ENCODE data around the gene SYPL1. TPM values are rescaled to one million over a fixed set of nuclear protein-coding genes. Genes with fewer than 3 reads are reported as not detected.
A peak's percentile ranks its signal among the peaks of the same experiment; 100 is the strongest.

Gene SYPL1
- polyA plus RNA-seq, 1 of the 3 experiments (the other 2 are of a cell fraction): 72.4 TPM

- H3K36me3 ChIP-seq (replicated peaks in 1 of 2; ENCODE audit: control insufficient read depth in 1 of 2, insufficient read depth in 2 of 2, low read length in 1 of 2): no peaks in the 10 kb centered on the region
- TF ChIP-seq REST (IDR thresholded peaks at IDR 0.05; ENCODE audit: low read depth, low read length): peak; percentile 89
- no peak for TF ChIP-seq ELF1 (IDR thresholded peaks at IDR 0.05)
- TF ChIP-seq RCOR1 (IDR thresholded peaks at IDR 0.05; ENCODE audit: low read length): 0 out of 2 replicates have a peak, but pooled peaks have one; percentile 8
- H4K20me1 ChIP-seq (ENCODE audit: insufficient read depth): no peaks in the 10 kb centered on the region
- no peaks in the 10 kb centered on the region for H3K27me3 ChIP-seq (ENCODE audit: insufficient read depth)
- no peak overlapping the region for H3K27ac ChIP-seq (ENCODE audit: low read depth in 2 of 2, low read length in 1 of 2)
- 78% methylated on average over 4 of the region's 5 CpGs for WGBS (ENCODE audit: low lambda C conversion rate)
- ChIA-PET POLR2A (no interaction called here), CTCF (interaction anchor here (2.2 to 14.1 kb wide), 2 partner anchors 11 to 108 kb away, joined by 9 to 593 read pairs; no protein-coding TSS in a partner anchor)
- H3K4me2 ChIP-seq: no peak overlapping the region
- no peak overlapping the region for H2AFZ ChIP-seq (ENCODE audit: low read depth)
- no peaks in the 10 kb centered on the region for H3K9me2 ChIP-seq
- H3K9me3 ChIP-seq: no peaks in the 10 kb centered on the region
- peak; percentile 46 for DNase-seq
- H3K79me2 ChIP-seq (ENCODE audit: insufficient read depth): no peaks in the 10 kb centered on the region
- no peaks in the 10 kb centered on the region for H3F3A ChIP-seq (replicated peaks; ENCODE audit: insufficient read depth)
- H3K4me3 ChIP-seq (ENCODE audit: low read depth in 2 of 2, low read length in 1 of 2): no peak overlapping the region
- peaks cover 3 to 27% of the 10 kb centered on the region in 2 experiments; a peak in 2 of 4 replicates for H3K4me1 ChIP-seq (ENCODE audit: control insufficient read depth in 1 of 2, insufficient read depth in 2 of 2, low read depth in 1 of 2, low read length in 1 of 2)
- H3K9ac ChIP-seq: no peak overlapping the region
Measured at GRCh38 chr7:106053109-106053508, 59.0 kb downstream of the SYPL1 start.

- no peak overlapping the region for H3K4me2 ChIP-seq
- no peak overlapping the region for H3K4me3 ChIP-seq (ENCODE audit: low read depth in 2 of 2, low read length in 1 of 2)
- no peaks in the 10 kb centered on the region for H3K27me3 ChIP-seq (ENCODE audit: insufficient read depth)
- no peak for DNase-seq
- POLR2A ChIA-PET: no interaction called here
- H3K9ac ChIP-seq: no peak overlapping the region
- CTCF ChIA-PET: interaction anchor here (2.2 to 14.1 kb wide), 3 partner anchors 10 to 108 kb away, joined by 9 to 593 read pairs (median 37); no protein-coding TSS in a partner anchor
- no peaks in the 10 kb centered on the region for H3K9me2 ChIP-seq
- no peak overlapping the region for H2AFZ ChIP-seq (ENCODE audit: low read depth)
- H3K4me1 ChIP-seq (ENCODE audit: control insufficient read depth in 1 of 2, insufficient read depth in 2 of 2, low read depth in 1 of 2, low read length in 1 of 2): peaks cover 3 to 24% of the 10 kb centered on the region in 2 experiments; a peak in 2 of 4 replicates
- H4K20me1 ChIP-seq (ENCODE audit: insufficient read depth): no peaks in the 10 kb centered on the region
- H3K36me3 ChIP-seq (replicated peaks in 1 of 2; ENCODE audit: control insufficient read depth in 1 of 2, insufficient read depth in 2 of 2, low read length in 1 of 2): no peaks in the 10 kb centered on the region
- WGBS (ENCODE audit: low lambda C conversion rate): 64% methylated on average over 2 of the region's 2 CpGs
- no peak overlapping the region for H3K27ac ChIP-seq (ENCODE audit: low read depth in 2 of 2, low read length in 1 of 2)
- no peak for TF ChIP-seq NRF1 (IDR thresholded peaks at IDR 0.05; ENCODE audit: low read depth, low read length)
- no peak for TF ChIP-seq POLR2AphosphoS5 (IDR thresholded peaks at IDR 0.05; ENCODE audit: low read depth, low read length)
- no peak for TF ChIP-seq GABPA (IDR thresholded peaks at IDR 0.05; ENCODE audit: low read depth)
- no peak for TF ChIP-seq YY1 (IDR thresholded peaks at IDR 0.05; ENCODE audit: low read depth)
- TF ChIP-seq RFX5 (IDR thresholded peaks at IDR 0.05; ENCODE audit: low read length): no peak
- no peak for TF ChIP-seq FOXJ3 (CRISPR knock-in tag; IDR thresholded peaks at IDR 0.05)
- TF ChIP-seq IRF3 (IDR thresholded peaks at IDR 0.05; ENCODE audit: low read depth, low read length): no peak
- TF ChIP-seq USF1 (IDR thresholded peaks at IDR 0.05; ENCODE audit: borderline replicate concordance, low read depth): no peak
- TF ChIP-seq JUND (IDR thresholded peaks at IDR 0.05): no peak
- no peak for TF ChIP-seq MEF2A (IDR thresholded peaks at IDR 0.05; ENCODE audit: borderline replicate concordance, low read depth)
- TF ChIP-seq RAD21 (IDR thresholded peaks at IDR 0.05; ENCODE audit: low read length): no peak
- no peak for TF ChIP-seq TAF1 (IDR thresholded peaks at IDR 0.05; ENCODE audit: borderline replicate concordance, low read depth, low read length)
- TF ChIP-seq CHD2 (IDR thresholded peaks at IDR 0.05; ENCODE audit: low read length, partially characterized antibody): no peak
- TF ChIP-seq SMC3 (IDR thresholded peaks at IDR 0.05; ENCODE audit: low read depth, low read length): no peak
- TF ChIP-seq RCOR1 (IDR thresholded peaks at IDR 0.05; ENCODE audit: low read length): no peak
- no peak for TF ChIP-seq GATA2 (CRISPR knock-in tag; IDR thresholded peaks at IDR 0.05)
- TF ChIP-seq SIN3A (IDR thresholded peaks at IDR 0.05; ENCODE audit: borderline replicate concordance, low read depth, low read length): no peak
- H3F3A ChIP-seq (replicated peaks; ENCODE audit: insufficient read depth): no peaks in the 10 kb centered on the region
- H3K9me3 ChIP-seq: no peaks in the 10 kb centered on the region
- H3K79me2 ChIP-seq (ENCODE audit: insufficient read depth): no peaks in the 10 kb centered on the region
Measured at GRCh38 chr7:106052681-106053080, 59.4 kb downstream of the SYPL1 start.

Measured in SK-N-SH (cell line).